Prostate gland (tissue), 2 donors: ENCODE results near the gene KLHDC3.

Experiments
- CTCF ChIP-seq, 4 experiments: fragments of 200-600 bp in 2 of 4; fragments of 450-650 bp in 2 of 4; sonication (generic) in 2 of 4; IDR thresholded peaks; 1 replicate in 3 of 4; 2 replicates in 1 of 4; pipeline ENCODE4 v1.5.1; 2016 to 2019; ENCODE audit warnings: antibody characterized with exemption in 4 of 4, mild to moderate bottlenecking in 2 of 4, moderate library complexity in 2 of 4
- POLR2A ChIP-seq: fragments of 450-650 bp; IDR thresholded peaks from one replicate; pipeline ENCODE4 v1.6.1; 2016; ENCODE audit warnings: antibody characterized with exemption, mild to moderate bottlenecking

DNA sequence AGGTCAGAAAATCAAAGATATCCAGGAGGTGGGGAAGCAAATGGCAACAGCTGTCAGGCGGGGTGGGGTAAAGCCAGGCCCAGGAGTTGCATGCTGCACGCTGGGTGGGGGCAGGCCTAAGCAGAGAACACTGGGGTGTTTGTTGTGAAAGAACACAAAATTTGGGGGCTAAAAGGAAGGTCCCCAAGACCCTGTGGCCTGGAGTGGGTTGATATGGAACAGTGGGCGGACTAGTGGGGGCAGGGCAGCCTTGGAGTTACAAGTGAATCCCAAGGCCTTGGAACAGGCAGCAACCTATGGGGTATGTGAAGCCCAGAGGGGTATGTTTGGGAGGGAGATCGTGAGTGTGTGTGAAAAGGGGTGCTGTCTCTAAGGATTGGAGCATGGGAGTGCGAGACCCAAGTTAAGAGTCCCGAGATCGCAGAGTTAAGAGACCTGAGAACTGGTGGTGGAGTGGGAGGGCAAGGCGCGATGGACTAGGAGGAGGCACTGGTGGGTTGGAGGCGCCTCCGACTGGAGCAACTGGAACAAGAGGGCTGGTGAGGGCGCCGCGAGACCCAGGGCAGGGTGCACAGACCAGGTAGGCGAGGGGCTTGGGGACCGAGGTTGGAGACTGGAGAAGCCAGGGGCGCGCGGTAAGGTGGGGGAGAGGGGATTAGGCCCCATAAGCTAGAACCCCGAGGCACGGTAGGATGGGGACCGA lies 38.9 kb downstream of the KLHDC3 start:
- TF ChIP-seq CTCF (IDR thresholded peaks at IDR 0.05), result no peak
- TF ChIP-seq POLR2A, result no peak
